ENCODE data around the gene MCAT.
A peak's percentile ranks its signal among the peaks of the same experiment; 100 is the strongest.

MCAT gene

DNA sequence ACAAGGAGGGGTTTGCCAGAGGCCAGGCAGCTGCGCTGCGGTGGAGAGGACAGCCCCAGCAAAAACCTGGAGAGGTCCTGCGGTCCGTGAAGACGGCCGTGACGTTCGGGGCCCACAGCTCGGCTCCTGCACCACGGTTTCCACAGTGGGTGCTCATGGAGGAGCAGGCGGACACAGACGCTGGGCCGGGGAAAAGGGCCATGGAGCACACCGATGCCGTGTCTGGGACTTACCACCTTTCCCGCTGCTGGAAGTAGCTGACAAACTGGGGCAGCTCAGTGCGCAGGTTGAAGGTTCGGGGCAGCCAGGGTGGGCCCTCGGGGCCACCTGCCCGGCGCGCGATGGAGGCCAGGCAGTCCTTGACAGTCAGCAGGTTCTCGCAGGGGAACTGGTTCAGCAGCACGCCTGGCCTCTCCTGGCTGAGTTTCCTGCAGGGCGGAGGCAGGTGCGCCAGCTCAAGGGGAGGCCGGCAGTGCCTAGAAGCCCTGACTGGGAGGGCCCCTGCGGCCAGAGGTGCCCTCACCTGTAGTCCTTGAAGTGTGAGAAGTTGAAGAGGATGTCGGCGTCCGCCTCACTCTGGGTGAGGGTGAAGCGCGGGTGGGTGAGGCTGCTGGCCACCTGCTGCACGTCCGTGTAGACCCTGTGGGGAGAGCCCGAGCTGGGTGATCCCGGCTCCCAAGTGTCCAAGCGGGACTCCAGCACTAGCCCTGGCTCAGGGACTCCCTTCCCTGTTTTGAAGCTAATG, 30.9 kb upstream of the MCAT start:
- DNase-seq, result no peak
- in situ Hi-C loops (cut with MboI; ENCODE audit: low pct_unique_long_range_greater_than_20kb, low sequenced_read_pairs), result no loop called here

DNA sequence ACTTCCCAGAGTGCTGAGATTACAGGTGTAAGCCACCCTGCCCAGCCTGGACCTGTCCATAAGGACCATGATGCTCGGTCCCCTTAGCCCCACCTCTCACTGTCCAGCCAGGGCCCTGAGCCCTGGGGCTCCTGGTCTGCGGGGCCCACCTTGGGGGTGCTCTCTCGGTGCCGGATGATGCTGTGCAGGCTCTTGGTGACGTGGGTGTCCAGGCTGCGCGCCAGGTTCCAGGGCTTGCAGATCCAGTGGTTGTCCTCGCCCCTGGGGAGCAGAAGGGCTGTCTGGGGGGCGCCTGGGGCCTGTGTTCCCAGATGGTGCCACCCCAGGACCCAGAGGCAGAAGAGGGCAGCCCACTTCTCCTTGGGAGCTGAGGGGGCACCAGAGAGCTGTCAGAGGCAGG, 30.4 kb upstream of the MCAT start:
- DNase-seq, result no peak
- in situ Hi-C loops (cut with MboI; ENCODE audit: low pct_unique_long_range_greater_than_20kb, low sequenced_read_pairs), result no loop called here

DNA sequence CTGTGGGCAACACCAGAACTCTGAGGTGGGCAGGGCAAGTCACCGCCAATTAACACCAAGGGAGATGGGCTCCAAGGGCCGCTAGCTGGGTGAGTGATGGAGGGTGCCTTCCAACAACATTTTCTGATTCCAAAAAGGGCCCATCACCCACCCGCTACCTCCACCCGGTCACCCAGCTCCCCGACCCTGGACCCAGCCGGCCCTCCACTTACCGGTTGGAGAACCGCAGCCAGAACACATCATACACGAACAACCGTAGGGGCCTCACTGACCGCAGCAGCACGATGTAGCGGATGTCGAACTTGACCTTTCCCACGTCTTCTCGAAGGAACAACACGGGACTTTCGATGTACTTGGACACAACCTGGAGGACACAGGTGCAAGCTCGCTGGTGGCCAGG, 29.0 kb upstream of the MCAT start:
- in situ Hi-C loops (cut with MboI; ENCODE audit: low pct_unique_long_range_greater_than_20kb, low sequenced_read_pairs), result no loop called here
- no peak for DNase-seq

DNA sequence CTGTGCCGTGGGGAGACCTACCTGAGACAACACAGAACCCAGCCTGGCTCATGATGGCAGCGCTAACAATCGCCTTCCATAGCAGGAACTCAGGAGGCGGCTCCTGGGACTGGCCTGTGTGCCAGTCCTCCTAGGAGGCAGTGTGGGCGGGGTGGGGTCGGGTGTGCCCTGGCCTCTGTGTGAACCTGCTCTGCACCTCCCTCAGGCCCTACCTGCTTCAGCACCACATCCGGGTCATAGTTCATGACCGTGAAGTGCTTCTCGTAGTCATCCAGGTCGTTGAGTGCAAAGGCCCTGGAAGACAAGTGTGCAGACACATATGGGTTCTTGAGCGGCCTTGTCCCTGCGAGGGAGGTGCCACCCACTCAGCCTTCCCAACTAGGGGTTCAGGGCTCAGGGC, 28.4 kb upstream of the MCAT start:
- DNase-seq, result no peak
- in situ Hi-C loops (cut with MboI; ENCODE audit: low pct_unique_long_range_greater_than_20kb, low sequenced_read_pairs), result no loop called here

DNA sequence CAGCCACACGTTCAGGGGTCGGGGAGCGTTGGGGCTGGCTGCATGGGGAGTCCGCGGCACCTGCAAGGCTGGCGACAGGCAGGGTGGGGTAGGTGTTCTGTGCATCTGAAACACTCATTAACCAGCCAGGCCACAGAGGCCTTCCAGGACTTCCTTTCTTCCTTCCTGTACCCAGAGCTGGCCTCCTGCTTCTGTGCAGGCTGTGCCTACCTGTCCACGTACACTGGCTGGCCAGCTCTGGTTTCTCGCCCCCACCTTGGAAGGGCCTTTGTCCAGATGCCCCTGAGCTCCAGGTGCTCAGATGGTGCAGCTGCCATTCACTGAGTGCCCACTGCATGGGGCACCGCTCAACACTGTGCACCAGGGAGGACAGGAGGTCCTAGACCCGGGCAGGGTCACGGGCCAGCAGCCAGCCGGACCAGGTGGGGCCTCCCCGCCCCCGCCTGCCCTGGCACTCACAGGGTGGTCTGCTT, 27.9 kb upstream of the MCAT start:
- DNase-seq, result no peak
- in situ Hi-C loops (cut with MboI; ENCODE audit: low pct_unique_long_range_greater_than_20kb, low sequenced_read_pairs), result no loop called here

DNA sequence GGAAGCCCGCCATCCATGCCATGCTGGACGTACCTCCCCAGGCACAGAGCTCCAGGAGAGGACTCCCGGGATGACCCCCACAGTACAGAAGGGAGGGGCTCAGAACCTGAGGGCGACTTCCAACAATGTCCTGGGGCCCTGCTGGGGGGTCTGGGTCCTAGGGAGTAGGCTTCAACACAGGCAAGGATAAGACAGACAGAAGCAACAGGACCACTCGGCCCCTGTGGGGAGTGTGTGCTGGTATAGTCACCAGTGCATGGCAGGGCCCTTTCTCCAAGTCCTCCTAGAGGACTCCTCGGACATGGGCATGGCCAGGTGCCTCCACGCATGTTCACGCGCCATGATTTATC, 26.9 kb upstream of the MCAT start:
- in situ Hi-C loops (cut with MboI; ENCODE audit: low pct_unique_long_range_greater_than_20kb, low sequenced_read_pairs), result no loop called here

DNA sequence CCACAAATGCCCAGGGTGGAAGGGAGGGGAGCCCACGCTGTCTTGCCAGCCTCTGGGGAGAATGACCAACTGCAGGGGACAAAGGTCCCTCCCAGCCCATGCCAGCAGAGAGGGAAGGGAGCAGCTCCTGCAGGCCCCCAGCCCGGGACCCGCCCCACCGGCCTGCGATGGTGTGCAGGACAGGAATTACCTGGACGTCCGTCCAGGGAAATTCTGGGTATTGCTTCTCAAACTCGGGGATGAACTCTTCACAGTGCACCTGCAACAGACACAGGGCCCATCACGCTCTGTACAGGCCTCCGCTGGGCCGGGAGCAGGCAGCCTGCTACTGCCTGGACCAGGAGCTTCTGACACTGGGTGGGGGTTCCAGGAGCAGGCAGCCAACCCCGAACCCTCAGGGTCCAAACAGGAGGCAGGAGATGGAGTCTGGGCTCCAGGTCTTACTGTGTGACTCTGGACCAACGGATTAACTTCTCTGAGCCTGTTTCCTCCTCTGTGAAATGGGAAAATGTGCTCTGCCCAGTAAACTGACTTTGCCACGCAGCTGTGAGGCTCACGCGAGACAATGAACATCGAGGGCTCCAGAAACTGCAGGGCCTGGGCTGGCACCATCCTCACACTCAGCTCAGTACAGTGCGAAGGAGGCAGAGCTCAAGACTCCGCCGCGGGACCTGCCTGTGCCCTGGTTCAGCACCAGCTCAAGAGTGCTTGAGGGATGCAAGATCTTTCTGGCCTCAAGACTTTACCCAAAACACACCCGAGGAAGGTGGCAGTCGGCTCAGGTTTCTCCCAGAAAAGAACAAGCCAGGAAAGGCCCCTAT, 26.3 kb upstream of the MCAT start:
- in situ Hi-C loops (cut with MboI; ENCODE audit: low pct_unique_long_range_greater_than_20kb, low sequenced_read_pairs), result no loop called here
- no peak for DNase-seq

More for the DNA sequence above, 26.9 kb upstream of the MCAT start:
- no peak for DNase-seq

DNA sequence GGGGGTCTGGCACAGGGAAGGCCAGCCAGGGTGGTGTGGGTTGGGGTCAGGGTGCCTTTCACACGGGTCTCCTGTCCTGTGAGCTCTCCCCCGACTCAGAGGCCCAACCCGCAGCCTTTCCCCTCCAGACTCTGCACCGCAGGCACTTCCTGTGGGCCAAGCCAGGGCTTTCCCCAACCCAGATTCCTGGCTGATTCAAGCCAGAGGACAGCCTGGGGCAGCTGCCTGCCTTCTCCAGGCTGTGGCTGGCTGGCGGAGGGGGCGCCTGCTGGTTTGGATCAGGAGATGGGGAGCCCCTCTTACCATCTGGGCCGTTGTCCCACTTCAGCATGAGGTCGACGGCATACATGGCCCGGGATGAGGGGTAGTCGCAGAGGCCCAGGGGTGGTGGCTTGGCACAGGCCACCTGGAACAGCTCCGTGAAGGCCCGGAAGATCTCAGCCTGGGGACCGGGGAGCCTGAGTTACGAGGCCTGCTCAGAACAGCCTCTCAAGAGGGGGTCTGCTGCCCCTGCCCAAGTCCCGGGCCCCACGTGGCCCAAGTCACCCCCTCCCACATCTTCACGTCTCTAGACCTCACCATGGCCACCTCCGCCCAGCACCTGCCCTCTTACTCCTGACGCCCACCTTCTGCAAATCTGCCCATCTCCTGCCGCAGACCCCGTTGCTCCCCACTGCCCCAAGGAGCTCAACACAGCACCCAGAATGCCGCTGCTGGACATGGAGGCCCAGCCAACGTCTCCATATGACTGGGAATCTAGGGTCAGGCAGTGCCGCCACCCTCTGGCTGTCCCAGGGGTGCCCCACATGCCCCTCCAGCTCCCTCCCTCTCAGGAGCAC, 25.5 kb upstream of the MCAT start:
- DNase-seq, result no peak
- in situ Hi-C loops (cut with MboI; ENCODE audit: low pct_unique_long_range_greater_than_20kb, low sequenced_read_pairs), result no loop called here

DNA sequence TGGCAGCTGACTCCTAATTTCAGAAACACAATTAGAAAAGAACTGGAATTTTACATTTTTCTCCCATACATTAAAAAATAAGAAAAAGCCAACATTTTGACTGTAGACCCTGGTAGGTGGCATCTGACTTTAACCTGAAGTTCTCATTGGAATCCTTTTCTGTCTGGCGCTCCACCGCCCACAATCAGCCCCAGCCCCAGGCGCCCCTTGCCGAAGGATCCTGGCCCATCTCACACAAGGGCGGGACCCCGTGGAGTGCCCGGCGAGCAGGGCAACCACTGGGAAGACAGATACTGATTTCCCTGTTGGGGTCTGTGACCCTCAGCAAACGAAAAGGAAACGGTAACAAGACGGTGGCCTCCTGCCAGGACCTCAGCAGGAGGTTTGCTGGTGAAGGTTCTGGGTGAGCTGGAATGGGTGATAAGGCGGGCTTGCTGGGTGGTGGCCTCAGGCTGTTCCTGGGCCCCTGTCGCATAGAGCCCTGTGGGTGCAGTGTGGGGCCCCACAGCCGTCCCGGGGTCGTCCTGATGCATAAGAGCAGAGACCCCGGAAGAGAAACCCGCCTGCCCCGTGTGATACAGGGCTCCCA, 23.9 kb upstream of the MCAT start:
- in situ Hi-C loops (cut with MboI; ENCODE audit: low pct_unique_long_range_greater_than_20kb, low sequenced_read_pairs), result no loop called here
- no peak for DNase-seq

DNA sequence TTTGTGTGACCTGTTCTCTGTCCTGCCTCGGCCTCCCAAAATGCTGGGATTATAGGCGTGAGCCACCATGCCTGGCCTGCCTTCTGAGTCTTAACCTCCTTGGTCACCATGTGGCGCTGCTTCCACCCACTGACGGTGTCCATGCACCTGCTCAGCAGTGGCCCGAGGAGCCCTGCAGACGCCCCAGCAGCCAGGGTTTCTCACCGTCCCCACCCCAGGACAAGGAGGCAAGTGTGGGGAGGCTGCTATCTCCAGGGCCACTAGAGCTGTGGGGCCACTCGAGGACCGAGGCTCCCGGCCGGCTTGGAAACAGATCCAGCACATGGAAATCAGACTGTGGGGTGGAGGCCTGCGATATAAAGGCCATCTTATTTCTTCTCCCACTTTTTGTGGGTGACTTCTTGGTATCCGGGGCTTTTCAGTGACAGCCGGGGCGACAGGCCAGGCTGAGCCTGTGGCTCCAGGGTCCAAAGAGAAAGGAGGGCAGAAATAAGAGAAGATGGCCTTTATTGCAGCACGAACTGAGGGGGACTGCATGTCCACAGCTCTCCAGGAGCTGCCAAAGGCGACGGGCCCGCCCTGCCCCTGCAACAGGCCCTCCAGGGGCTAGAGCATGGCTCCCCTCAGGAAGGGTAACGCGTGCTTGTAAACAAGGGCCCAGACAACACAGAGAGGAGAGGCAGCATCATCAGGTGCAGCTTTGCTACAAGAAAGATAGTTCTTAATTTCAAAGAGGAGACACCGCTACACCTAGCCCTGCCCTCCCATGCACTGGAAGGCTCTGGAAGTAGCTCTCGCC, 23.1 kb upstream of the MCAT start:
- in situ Hi-C loops (cut with MboI; ENCODE audit: low pct_unique_long_range_greater_than_20kb, low sequenced_read_pairs), result no loop called here
- no peak for DNase-seq

DNA sequence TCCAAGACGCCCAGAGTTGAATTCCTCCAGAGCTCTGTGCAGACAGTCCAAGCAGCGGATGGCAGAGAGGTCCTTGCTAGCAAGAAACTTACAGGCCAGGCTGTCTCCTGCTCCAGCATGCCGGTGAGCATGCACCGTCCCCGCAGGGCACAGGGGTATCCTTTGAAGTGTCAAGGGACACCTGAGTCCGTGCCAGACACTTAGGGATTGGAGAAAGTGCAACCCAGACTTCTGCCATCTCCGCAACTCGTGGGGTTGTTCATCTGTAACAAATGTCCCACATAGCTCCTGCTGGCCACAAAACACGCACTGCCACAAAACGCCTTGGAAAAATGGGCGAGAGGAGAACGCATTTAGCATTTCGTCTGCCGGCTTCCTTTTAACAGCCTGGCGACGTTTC, 21.4 kb upstream of the MCAT start:
- in situ Hi-C loops (cut with MboI; ENCODE audit: low pct_unique_long_range_greater_than_20kb, low sequenced_read_pairs), result no loop called here
- peak; percentile 38 for DNase-seq

DNA sequence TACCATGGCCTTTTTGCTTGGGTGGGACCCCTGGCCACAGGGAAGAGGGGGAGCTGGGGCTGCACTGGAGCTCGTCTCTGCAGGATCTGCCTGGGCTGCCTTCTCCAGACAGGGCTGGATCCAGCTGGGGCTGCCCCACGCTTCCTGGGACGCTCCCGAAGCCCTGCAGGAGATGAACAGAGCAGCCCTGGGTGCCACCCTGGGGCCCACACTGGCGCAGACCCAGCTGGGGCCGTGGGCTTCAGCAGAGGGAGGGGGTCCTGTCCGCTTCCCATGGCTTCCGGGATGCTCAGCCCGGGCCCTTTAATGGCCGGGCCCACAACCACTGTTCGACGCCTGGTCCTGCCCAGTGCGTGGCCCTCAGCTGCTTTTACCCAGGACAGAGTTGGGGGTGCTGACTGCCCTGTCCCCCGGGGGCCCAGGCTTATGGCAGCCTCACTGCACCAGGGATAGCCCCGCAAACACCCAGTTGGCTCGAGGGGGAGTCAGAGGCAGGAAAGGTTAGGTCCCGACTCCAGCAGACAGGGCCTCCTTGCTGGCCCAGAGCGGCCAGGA, 20.1 kb upstream of the MCAT start:
- in situ Hi-C loops (cut with MboI; ENCODE audit: low pct_unique_long_range_greater_than_20kb, low sequenced_read_pairs), result no loop called here

DNA sequence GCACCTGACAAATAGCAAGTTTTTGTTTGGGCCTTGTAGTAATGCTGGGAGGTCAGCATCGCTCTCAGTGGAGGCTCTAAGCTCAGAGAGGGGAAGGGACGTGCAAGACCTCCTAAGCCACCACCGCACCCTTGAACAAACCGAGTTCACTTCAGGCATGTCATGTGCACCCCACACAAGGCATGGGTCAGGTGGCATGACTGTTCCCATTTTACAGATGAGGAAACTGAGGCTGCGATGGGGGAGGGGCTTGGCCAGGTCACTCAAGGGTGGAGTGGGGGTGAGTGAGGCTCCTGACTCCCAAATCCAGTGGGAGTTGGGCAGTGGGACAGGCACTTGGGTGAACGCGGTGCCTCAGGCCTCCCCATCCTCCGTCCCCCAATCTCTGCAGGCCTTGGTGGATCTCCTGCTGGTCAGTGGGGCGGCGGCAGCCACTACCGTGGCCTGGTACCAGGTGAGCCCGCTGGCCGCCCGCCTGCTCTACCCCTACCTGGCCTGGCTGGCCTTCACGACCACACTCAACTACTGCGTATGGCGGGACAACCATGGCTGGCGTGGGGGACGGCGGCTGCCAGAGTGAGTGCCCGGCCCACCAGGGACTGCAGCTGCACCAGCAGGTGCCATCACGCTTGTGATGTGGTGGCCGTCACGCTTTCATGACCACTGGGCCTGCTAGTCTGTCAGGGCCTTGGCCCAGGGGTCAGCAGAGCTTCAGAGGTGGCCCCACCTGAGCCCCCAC, 19.4 kb upstream of the MCAT start:
- DNase-seq, result no peak
- in situ Hi-C loops (cut with MboI; ENCODE audit: low pct_unique_long_range_greater_than_20kb, low sequenced_read_pairs), result no loop called here

More for the DNA sequence above, 20.1 kb upstream of the MCAT start:
- no peak for DNase-seq

DNA sequence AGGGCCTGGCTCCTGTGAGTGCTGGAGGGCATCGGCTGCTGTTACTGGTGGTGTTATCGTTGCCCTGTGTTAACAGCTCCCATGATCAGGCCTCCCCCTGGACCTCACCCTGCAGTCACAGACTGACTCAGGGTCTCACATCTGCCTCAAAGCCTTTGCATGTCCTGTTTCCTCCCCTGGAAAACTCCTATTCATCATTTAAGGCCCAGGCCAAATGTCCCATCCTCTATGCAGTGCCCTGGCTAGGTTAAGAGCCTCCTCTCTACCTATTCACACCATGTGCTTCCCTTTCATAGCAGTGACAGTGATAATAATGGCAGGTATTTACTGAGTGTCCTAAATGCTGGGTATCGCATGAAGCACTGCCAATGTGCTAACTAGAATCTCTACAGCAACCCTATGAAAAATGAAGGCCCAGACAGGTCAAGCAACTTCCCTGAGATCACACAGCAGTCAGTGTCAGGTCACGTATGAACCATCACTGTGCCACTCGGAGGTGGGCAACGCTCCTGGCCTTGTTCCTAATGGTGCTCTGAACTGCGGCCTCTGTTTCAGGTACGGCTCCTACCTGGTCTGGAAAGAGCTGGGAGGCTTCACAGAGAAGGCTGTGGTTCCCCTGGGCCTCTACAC, 17.4 kb upstream of the MCAT start:
- in situ Hi-C loops (cut with MboI; ENCODE audit: low pct_unique_long_range_greater_than_20kb, low sequenced_read_pairs), result no loop called here
- DNase-seq, result no peak

DNA sequence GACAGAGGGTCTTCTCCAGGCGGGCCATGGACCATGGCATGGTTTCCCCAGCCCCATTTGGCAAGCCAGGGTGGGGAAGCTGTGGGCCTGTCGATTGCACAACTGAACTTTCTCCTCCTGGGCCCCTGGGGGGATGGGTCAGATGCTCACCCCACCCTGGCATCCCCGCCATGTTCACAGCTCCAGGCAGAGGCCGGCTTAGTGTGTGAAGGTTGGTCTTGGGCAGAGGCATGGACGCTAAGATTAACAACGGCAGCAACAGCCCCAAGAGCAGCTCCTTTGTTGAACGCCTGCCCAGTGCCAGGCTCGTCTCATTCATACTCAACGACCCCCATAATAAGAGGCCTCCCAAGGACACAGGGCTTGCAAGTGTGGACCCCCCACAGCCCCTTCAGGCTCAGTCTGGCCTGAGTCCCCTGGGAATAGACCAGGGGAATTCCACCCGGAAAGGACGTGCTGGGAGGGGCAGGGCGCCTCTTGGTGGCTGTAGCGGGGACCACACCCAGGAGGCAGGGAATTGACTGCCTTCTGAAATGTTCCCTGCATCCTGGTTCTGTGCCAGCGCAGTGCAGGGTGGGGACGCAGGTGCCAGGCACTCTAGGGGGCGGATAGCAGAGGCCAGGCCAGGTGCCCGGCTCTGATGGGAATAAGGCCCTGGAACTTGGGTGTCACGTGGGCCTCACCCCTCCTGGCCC, 16.4 kb upstream of the MCAT start:
- no peak for DNase-seq
- in situ Hi-C loops (cut with MboI; ENCODE audit: low pct_unique_long_range_greater_than_20kb, low sequenced_read_pairs), result no loop called here

DNA sequence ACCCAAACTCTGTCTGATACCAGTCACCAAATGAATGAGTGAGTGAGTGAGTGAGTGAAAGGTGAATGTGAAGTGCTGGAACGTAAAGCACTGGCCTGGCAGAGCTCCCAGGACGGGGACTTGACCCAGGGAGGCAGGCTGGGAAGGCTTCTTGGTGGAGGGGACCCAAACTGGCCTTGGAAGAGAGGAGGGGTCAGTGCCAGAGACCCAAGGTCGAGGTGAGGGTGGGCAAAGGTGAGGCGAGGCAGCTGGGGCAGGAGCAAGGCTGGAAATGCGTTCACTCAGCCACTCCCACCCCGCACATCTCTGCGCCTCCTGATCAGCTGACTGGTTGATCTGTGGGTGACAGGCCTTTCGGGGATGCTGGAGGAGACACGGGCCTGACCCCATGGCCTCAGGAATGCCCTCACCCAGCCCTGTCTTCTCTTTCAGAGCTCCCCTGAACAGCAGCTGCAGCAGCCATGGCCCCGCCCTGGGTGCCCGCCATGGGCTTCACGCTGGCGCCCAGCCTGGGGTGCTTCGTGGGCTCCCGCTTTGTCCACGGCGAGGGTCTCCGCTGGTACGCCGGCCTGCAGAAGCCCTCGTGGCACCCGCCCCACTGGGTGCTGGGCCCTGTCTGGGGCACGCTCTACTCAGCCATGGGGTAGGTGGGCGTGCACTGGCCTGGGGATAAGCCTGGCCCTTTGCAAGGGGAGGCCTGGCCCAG, 15.7 kb upstream of the MCAT start:
- DNase-seq, result no peak
- in situ Hi-C loops (cut with MboI; ENCODE audit: low pct_unique_long_range_greater_than_20kb, low sequenced_read_pairs), result no loop called here
